ENCODE results near the gene EPHA8.

Gene EPHA8

GRCh38 chr1:22618056-22618455, 54.8 kb downstream of the EPHA8 start:
- Histone ChIP-seq H3K36me3 (ENCODE audit: insufficient read depth, low read length) (no peaks in the 10 kb centered on the region), H3K9ac (ENCODE audit: low read depth, low read length) (no peak overlapping the region), H3K4me1 (ENCODE audit: insufficient read depth, low read length) (no peaks in the 10 kb centered on the region), H3K9me3 (ENCODE audit: control insufficient read depth, insufficient read depth, low read length) (no peaks in the 10 kb centered on the region)

DNA sequence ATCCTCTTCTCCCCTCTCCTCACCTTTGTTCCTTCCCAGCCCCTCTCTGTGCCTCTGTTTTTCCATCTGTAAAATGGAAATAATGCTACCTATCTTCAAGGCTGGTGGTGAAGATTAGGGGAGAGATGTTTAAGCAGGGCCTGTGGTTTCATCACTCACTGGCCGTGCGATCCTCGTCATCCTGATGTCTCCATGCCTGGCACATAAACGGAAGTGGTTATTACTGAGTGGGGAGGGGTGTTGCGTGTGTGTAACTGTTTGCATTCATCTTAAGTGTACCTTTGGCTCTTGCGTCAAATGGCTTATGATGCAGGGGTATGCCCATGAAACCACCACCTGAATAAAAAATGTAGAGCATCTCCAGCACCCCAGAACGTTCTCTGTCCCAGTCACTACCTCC, 56.0 kb downstream of the EPHA8 start:
- H3K9me3 ChIP-seq (ENCODE audit: control insufficient read depth, insufficient read depth, low read length), result no peaks in the 10 kb centered on the region
- no peak overlapping the region for H3K9ac ChIP-seq (ENCODE audit: low read depth, low read length)
- no peaks in the 10 kb centered on the region for H3K36me3 ChIP-seq (ENCODE audit: insufficient read depth, low read length)
- H3K4me1 ChIP-seq (ENCODE audit: insufficient read depth, low read length), result no peaks in the 10 kb centered on the region

GRCh38 chr1:22619798-22620197, 56.5 kb downstream of the EPHA8 start:
- no peaks in the 10 kb centered on the region for H3K9me3 ChIP-seq (ENCODE audit: control insufficient read depth, insufficient read depth, low read length)
- H3K36me3 ChIP-seq (ENCODE audit: insufficient read depth, low read length), result no peaks in the 10 kb centered on the region
- no peaks in the 10 kb centered on the region for H3K4me1 ChIP-seq (ENCODE audit: insufficient read depth, low read length)
- H3K9ac ChIP-seq (ENCODE audit: low read depth, low read length), result no peak overlapping the region

GRCh38 chr1:22621761-22622160, 58.5 kb downstream of the EPHA8 start:
- H3K9ac ChIP-seq (ENCODE audit: low read depth, low read length), result no peak overlapping the region
- H3K36me3 ChIP-seq (ENCODE audit: insufficient read depth, low read length), result no peaks in the 10 kb centered on the region
- H3K9me3 ChIP-seq (ENCODE audit: control insufficient read depth, insufficient read depth, low read length), result no peaks in the 10 kb centered on the region
- H3K4me1 ChIP-seq (ENCODE audit: insufficient read depth, low read length), result no peaks in the 10 kb centered on the region

DNA sequence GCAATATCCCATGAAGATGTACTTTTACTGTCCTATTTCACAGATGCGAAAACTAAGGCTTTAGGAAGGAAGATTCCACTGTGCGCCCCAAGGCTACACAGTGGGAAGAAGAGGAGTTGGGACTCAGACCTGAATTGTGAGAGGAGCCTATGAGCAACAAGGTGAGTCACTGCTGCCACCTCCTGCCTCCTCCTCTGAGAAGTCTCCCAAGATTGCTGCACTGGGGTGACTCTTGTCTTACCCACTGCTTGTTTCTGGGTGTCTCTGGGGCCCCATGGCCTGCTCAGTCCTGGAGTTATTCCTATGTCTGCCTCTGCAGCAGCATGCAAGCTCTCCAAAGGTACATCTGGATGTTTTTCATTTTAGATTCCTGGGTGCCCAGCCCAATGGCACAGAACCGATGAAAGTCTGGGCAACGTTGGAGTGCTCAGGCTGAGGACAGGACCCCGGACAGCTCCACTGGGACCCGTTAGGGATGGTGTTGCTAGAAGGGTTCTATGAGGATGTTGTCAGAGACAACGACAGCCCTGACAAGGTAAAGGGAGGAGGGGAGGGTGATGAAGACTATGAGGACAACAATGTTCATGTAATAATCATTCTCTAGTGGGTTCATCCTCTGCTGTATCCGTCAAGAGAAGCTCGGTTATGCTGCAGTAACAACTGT, 62.1 kb downstream of the EPHA8 start:
- Histone ChIP-seq H3K4me1 (ENCODE audit: insufficient read depth, low read length) (peaks cover 9% of the 10 kb centered on the region), H3K9ac (ENCODE audit: low read depth, low read length) (no peak overlapping the region), H3K36me3 (ENCODE audit: insufficient read depth, low read length) (no peaks in the 10 kb centered on the region), H3K9me3 (ENCODE audit: control insufficient read depth, insufficient read depth, low read length) (no peaks in the 10 kb centered on the region)

- Histone ChIP-seq H3K9me3 (ENCODE audit: control insufficient read depth, insufficient read depth, low read length) (no peaks in the 10 kb centered on the region), H3K36me3 (ENCODE audit: insufficient read depth, low read length) (no peaks in the 10 kb centered on the region), H3K4me1 (ENCODE audit: insufficient read depth, low read length) (peaks cover 14% of the 10 kb centered on the region), H3K9ac (ENCODE audit: low read depth, low read length) (no peak overlapping the region)
Observed at GRCh38 chr1:22626237-22627157, 63.2 kb downstream of the EPHA8 start.

DNA sequence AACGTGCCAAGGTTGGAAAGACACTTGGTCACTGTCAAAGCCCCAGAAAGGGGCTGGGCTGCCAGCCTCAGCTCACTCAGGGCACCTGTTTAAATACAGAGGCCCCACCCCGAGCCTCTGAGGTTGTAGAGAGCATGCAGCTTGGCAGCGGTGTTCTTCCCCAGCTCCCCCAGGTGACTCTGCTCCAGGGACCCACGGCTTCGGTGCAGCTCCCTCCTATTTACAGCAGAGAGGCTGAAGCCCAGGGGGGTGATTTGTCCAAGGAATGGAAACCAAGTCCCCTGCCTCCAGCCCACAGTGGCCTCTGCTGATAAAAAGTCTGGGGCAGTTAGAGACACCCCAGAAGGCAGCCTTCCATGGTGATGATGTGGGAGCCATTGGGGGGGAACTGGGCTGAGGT, 64.0 kb downstream of the EPHA8 start:
- H3K9me3 ChIP-seq (ENCODE audit: control insufficient read depth, insufficient read depth, low read length), result no peaks in the 10 kb centered on the region
- H3K36me3 ChIP-seq (ENCODE audit: insufficient read depth, low read length), result no peaks in the 10 kb centered on the region
- peaks cover 16% of the 10 kb centered on the region for H3K4me1 ChIP-seq (ENCODE audit: insufficient read depth, low read length)
- H3K9ac ChIP-seq (ENCODE audit: low read depth, low read length), result no peak overlapping the region

DNA sequence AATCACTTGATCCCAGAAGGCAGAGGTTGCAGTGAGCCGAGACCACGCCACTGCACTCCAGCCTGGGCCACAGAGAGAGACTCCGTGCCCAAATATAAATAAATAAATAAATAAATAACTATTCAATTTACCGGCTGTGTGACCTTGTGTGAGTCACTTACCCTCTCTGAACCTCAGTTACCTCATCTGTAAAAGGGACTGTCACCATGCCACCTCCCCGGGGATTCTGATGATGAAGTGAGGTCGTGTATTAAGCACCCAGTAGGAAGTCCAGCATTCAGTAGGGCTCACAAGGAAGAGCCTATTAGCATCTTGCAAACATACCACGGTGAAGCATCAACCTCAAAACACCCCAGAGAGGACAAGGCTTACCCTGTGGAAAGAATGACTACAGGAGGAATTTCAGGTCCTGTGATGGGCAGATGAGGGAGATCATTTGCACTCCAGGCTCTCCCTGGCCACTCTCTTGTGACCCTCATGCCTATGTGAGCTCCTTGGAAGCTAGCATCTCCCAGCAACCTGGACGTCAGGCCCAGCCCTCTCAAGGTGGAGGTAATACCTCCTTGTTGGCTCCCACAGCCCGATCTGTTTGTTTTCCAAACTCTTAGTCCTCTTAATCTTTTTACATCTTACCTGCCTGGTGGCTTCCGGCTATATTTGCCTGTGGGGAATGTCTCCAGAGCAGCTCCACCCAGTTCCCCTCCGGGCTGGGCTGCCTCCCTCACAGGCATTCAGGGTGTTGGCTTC, 65.6 kb downstream of the EPHA8 start:
- peaks cover 16% of the 10 kb centered on the region for H3K4me1 ChIP-seq (ENCODE audit: insufficient read depth, low read length)
- H3K9me3 ChIP-seq (ENCODE audit: control insufficient read depth, insufficient read depth, low read length), result no peaks in the 10 kb centered on the region
- H3K9ac ChIP-seq (ENCODE audit: low read depth, low read length), result no peak overlapping the region
- no peaks in the 10 kb centered on the region for H3K36me3 ChIP-seq (ENCODE audit: insufficient read depth, low read length)

- no peaks in the 10 kb centered on the region for H3K9me3 ChIP-seq (ENCODE audit: control insufficient read depth, insufficient read depth, low read length)
- H3K36me3 ChIP-seq (ENCODE audit: insufficient read depth, low read length), result no peaks in the 10 kb centered on the region
- peaks cover 16% of the 10 kb centered on the region for H3K4me1 ChIP-seq (ENCODE audit: insufficient read depth, low read length)
- no peak overlapping the region for H3K9ac ChIP-seq (ENCODE audit: low read depth, low read length)
Observed at GRCh38 chr1:22629886-22630285, 66.6 kb downstream of the EPHA8 start.

GRCh38 chr1:22633697-22634463, 70.6 kb downstream of the EPHA8 start:
- H3K9ac ChIP-seq (ENCODE audit: low read depth, low read length), result no peak overlapping the region
- no peaks in the 10 kb centered on the region for H3K9me3 ChIP-seq (ENCODE audit: control insufficient read depth, insufficient read depth, low read length)
- H3K4me1 ChIP-seq (ENCODE audit: insufficient read depth, low read length), result peaks cover 16% of the 10 kb centered on the region
- H3K36me3 ChIP-seq (ENCODE audit: insufficient read depth, low read length), result no peaks in the 10 kb centered on the region

DNA sequence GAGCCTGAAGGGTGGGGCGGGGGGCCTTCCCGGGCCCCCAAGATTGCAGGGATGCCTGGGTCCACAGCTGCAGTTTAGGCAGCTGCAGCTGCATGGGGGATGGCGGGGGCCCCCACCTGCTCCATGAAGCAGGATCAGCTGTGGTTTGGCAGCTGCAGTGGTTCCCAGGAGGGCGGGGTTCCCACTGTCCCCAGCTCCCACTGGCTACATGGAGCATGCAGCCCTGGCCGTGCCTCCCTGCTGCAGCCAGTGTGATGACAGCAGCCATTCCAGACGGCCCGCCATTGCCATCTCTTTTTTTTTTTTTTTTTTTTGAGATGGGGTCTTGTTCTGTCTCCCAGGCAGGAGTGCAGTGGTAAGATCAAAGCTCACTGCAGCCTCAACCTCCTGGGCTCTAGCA, 72.1 kb downstream of the EPHA8 start:
- Histone ChIP-seq H3K36me3 (ENCODE audit: insufficient read depth, low read length) (no peaks in the 10 kb centered on the region), H3K9ac (ENCODE audit: low read depth, low read length) (no peak overlapping the region), H3K4me1 (ENCODE audit: insufficient read depth, low read length) (peaks cover 6% of the 10 kb centered on the region; the same call in 1 of the 2 replicates), H3K9me3 (ENCODE audit: control insufficient read depth, insufficient read depth, low read length) (no peaks in the 10 kb centered on the region)

DNA sequence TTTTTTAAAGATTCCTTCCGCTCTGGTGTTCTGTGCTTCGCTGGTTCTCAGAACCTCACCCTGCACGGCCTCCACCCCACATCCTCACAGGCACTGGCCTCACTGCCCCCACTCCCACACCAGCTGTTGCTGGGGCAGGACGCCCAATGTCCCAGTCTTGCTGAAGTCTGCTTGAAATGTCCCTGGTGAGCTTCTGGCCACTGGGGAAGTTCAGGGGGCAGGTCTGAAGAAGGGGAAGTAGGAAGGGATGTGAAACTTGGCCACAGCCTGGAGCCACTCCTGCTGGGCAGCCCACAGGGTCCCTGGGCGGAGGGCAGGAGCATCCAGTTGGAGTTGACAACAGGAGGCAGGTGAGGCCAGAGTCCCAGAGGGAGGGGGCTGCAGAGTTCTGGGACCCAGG, 73.1 kb downstream of the EPHA8 start, which contains the start of gene C1QA:
TSS of gene C1QA (plus strand) at position 276 of the 400 bp plus-strand sequence. CDS start 989 bp downstream, outside the sequence.
- no peaks in the 10 kb centered on the region for H3K36me3 ChIP-seq (ENCODE audit: insufficient read depth, low read length)
- H3K4me1 ChIP-seq (ENCODE audit: insufficient read depth, low read length), result peaks cover 2% of the 10 kb centered on the region; the same call in 1 of the 2 replicates
- no peak within 1 kb of the TSS for H3K9ac ChIP-seq (ENCODE audit: low read depth, low read length)
- H3K9me3 ChIP-seq (ENCODE audit: control insufficient read depth, insufficient read depth, low read length), result no peaks in the 10 kb centered on the region

GRCh38 chr1:22636927-22637326, 73.6 kb downstream of the EPHA8 start:
- Histone ChIP-seq H3K4me1 (ENCODE audit: insufficient read depth, low read length) (peaks cover 4% of the 10 kb centered on the region; the same call in 1 of the 2 replicates), H3K9me3 (ENCODE audit: control insufficient read depth, insufficient read depth, low read length) (no peaks in the 10 kb centered on the region), H3K36me3 (ENCODE audit: insufficient read depth, low read length) (no peaks in the 10 kb centered on the region), H3K9ac (ENCODE audit: low read depth, low read length) (no peak overlapping the region)
